IMR-90 (cell line): ENCODE results near the gene KCNK7. TPM values are rescaled to one million over a fixed set of nuclear protein-coding genes. Genes with fewer than 3 reads are reported as not detected.
"Not testable (repeated sequence)": the region's sequence is repeated elsewhere in the genome, so short reads cannot be mapped to it uniquely, and the experiment has no call there.

Source experiments
- ATAC-seq: fragments of 200-7000 bp; cut with Tn5 transposase; 2 replicates; pipeline ENCODE4 v1.9.1; 2020; ENCODE audit warnings: low read depth, mild to moderate bottlenecking, moderate library complexity
- BruUV-seq: library from RNA; stranded (reverse); fragments of 400-500 nt; replicated peaks from 2 replicates; lab custom pipeline; 2021; lab: Mats Ljungman, UMichigan
- CTCF ChIA-PET: fragments of 300-600 bp; formaldehyde crosslinking; extraction: SDS; loops from one replicate; lab custom pipeline; 2021; ENCODE audit warnings: antibody characterized with exemption; lab: Yijun Ruan, JAX
- POLR2A ChIA-PET: fragments of 300-600 bp; sonication (Branson Sonifier 250); formaldehyde crosslinking; loops from one replicate; lab custom pipeline; 2022; ENCODE audit warnings: antibody characterized with exemption; ENCODE audit not compliant: unreplicated experiment; lab: Charles Lee
- DNase-seq: peaks from one replicate; pipeline ENCODE4 v3.0.0; 2013
- H2AFZ ChIP-seq: replicated peaks from 2 replicates; pipeline ENCODE3; 2013; ENCODE audit warnings: low read length, mild to moderate bottlenecking; ENCODE audit not compliant: poor library complexity
- H2AK5ac ChIP-seq: 2 replicates; pipeline ENCODE4 v1.6.1; 2013; ENCODE audit warnings: low read depth, low read length, inconsistent platforms
- H2AK9ac ChIP-seq: replicated peaks from 2 replicates; pipeline ENCODE3; 2013; ENCODE audit warnings: mild to moderate bottlenecking, low read depth, low read length, moderate library complexity; ENCODE audit not compliant: poor library complexity
- H2BK120ac ChIP-seq: 2 replicates; pipeline ENCODE4 v1.6.1; 2013; ENCODE audit warnings: low read depth, low read length, inconsistent platforms
- H2BK15ac ChIP-seq: 3 replicates; pipeline ENCODE4 v1.6.1; 2013; ENCODE audit warnings: low read depth, low read length, inconsistent platforms
- H2BK20ac ChIP-seq: 2 replicates; pipeline ENCODE4 v1.6.1; 2013; ENCODE audit warnings: low read depth, mild to moderate bottlenecking, inconsistent platforms, low read length, moderate library complexity
- H2BK5ac ChIP-seq: 2 replicates; pipeline ENCODE4 v1.6.1; 2013; ENCODE audit warnings: mild to moderate bottlenecking, low read depth, low read length, inconsistent platforms; ENCODE audit not compliant: poor library complexity, severe bottlenecking
- H3K14ac ChIP-seq: replicated peaks from 2 replicates; pipeline ENCODE4 v1.6.1; 2013; ENCODE audit warnings: low read depth, low read length, inconsistent platforms
- H3K18ac ChIP-seq: 2 replicates; pipeline ENCODE4 v1.6.1; 2013; ENCODE audit warnings: low read depth, low read length, control low read depth
- H3K23ac ChIP-seq: 2 replicates; pipeline ENCODE4 v1.6.1; 2013; ENCODE audit warnings: low read depth, low read length, inconsistent platforms
- H3K27ac ChIP-seq: 2 replicates; pipeline ENCODE4 v1.5.1; 2013; ENCODE audit warnings: mild to moderate bottlenecking, control low read depth, low read length; ENCODE audit not compliant: insufficient read depth
- H3K27me3 ChIP-seq: 2 replicates; pipeline ENCODE4 v1.6.1; 2013; ENCODE audit warnings: low read length; ENCODE audit not compliant: control insufficient read depth, insufficient read depth
- H3K36me3 ChIP-seq: 2 replicates; pipeline ENCODE4 v1.6.1; 2013; ENCODE audit warnings: low read length, mixed read lengths; ENCODE audit not compliant: control insufficient read depth, insufficient read depth
- H3K4ac ChIP-seq: 2 replicates; pipeline ENCODE4 v1.6.1; 2013; ENCODE audit warnings: low read depth, low read length, inconsistent platforms
- H3K4me1 ChIP-seq: 2 replicates; pipeline ENCODE4 v1.6.1; 2013; ENCODE audit warnings: low read length, mixed read lengths; ENCODE audit not compliant: control insufficient read depth, insufficient read depth
- H3K4me2 ChIP-seq: 2 replicates; pipeline ENCODE4 v1.6.1; 2013; ENCODE audit warnings: low read depth, mild to moderate bottlenecking, control low read depth, low read length, moderate library complexity
- H3K4me3 ChIP-seq: 2 replicates; pipeline ENCODE4 v1.5.1; 2013; ENCODE audit warnings: low read depth, mild to moderate bottlenecking, control low read depth, low read length, moderate library complexity; ENCODE audit not compliant: insufficient read depth
- H3K56ac ChIP-seq: 2 replicates; pipeline ENCODE4 v1.6.1; 2013; ENCODE audit warnings: low read length, inconsistent platforms; ENCODE audit not compliant: insufficient read depth; ENCODE audit errors: extremely low read depth
- H3K79me1 ChIP-seq, 2 experiments: 2 replicates each; pipeline ENCODE4 v1.6.1; 2013; ENCODE audit warnings: low read length in 2 of 2, inconsistent platforms in 1 of 2, low read depth in 1 of 2
- H3K9ac ChIP-seq: 2 replicates; pipeline ENCODE4 v1.6.1; 2013; ENCODE audit warnings: low read depth, low read length, control low read depth
- H3K9me1 ChIP-seq: 2 replicates; pipeline ENCODE4 v1.6.1; 2013; ENCODE audit warnings: low read length, inconsistent platforms; ENCODE audit not compliant: insufficient read depth
- H3K9me3 ChIP-seq: 2 replicates; pipeline ENCODE4 v1.6.1; 2013; ENCODE audit warnings: low read length; ENCODE audit not compliant: control insufficient read depth, insufficient read depth
- H4K20me1 ChIP-seq: 2 replicates; pipeline ENCODE4 v1.6.1; 2013; ENCODE audit warnings: low read length, inconsistent platforms; ENCODE audit not compliant: insufficient read depth
- H4K5ac ChIP-seq: 2 replicates; pipeline ENCODE4 v1.6.1; 2013; ENCODE audit warnings: mild to moderate bottlenecking, low read depth, low read length, control low read depth
- H4K8ac ChIP-seq, 2 experiments: 2 replicates each; pipeline ENCODE4 v1.6.1; 2013; ENCODE audit warnings: low read depth in 2 of 2, low read length in 2 of 2, control low read depth in 1 of 2, inconsistent platforms in 1 of 2
- H4K91ac ChIP-seq: 2 replicates; pipeline ENCODE4 v1.6.1; 2013; ENCODE audit warnings: low read depth, low read length, inconsistent platforms; ENCODE audit not compliant: insufficient read depth
- WGBS, 2 experiments: methylation state at CpG; one replicate each; pipeline versions ENCODE4 v1.1.5 to v1.1.7; 2013; ENCODE audit warnings: missing lambda C conversion rate in 2 of 2; ENCODE audit not compliant: insufficient read length in 1 of 2; ENCODE audit errors: extremely low coverage in 2 of 2; 5-methylcytosine and 5-hydroxymethylcytosine counted together
- dilution Hi-C: fragments of 300-500 bp; cut with HindIII; formaldehyde crosslinking; loops from one replicate; pipeline ENCODE4 v1.14.3; 2018; ENCODE audit warnings: low sequenced_read_pairs; ENCODE audit not compliant: unreplicated experiment
- in situ Hi-C: fragments of 300-500 bp; cut with MboI; formaldehyde crosslinking; loops from 3 replicates; pipeline ENCODE4 v1.14.3; 2019; ENCODE audit warnings: low sequenced_read_pairs, inconsistent platforms, mixed read lengths
- intact Hi-C: fragments of 100-400 bp; cut with micrococcal nuclease; formaldehyde crosslinking; loops from 2 replicates; pipeline ENCODE4 v1.10.0; 2022
- polyA plus RNA-seq, 3 experiments: library from polyadenylated mRNA; depleted of rRNA; stranded (reverse); fragments of >200 nt; gene quantifications; 2 replicates each; pipeline ENCODE4 v1.2.3, GENCODE V29; 2012; ENCODE audit warnings: low replicate concordance in 1 of 3
- total RNA-seq: library from RNA; depleted of rRNA; stranded (reverse); fragments of >200 nt; gene quantifications from 2 replicates; pipeline ENCODE4 v1.2.3, GENCODE V29; 2012

Gene KCNK7
- total and polyA plus RNA-seq, 2 of the 4 experiments (the other 2 are of a cell fraction), result 0.09 TPM; not detected in 1

DNA sequence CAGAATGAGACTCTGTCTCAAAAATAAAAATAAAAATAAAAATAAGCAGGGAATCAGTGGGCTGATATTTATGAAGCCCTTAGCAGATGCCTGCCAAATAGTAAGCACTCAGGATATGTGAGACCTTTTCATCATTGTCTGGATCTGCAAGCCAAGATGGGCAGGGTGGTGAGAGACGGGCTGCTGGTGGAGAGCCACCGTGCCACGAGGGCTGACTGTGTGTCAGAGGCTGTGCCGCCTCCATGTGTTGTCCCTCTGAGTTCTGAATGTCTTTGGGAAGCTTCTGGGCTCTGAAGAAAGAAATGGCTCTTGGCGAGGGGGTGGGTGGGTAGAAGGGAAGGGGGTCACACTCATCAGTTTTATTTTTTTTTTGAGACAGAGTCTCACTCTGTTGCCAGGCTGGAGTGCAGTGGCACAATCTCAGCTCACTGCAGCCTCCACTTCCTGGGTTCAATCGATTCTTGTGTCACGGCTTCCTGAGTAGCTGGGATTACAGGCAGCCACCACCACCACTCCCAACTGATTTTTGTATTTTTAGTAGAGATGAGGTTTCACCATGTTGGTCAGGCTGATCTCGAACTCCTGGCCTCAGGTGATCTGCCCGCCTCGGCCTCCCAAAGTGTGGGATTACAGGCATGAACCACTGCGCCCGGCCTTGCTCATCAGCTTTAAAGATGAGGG lies 30.6 kb downstream of the KCNK7 start:
- H3K9ac ChIP-seq, H4K91ac ChIP-seq, H4K20me1 ChIP-seq, BruUV-seq, H2AK5ac ChIP-seq, H3K4me2 ChIP-seq, DNase-seq, H3K4me3 ChIP-seq, H3K9me3 ChIP-seq, ATAC-seq, H2AFZ ChIP-seq, H4K5ac ChIP-seq, H2BK15ac ChIP-seq, H2BK120ac ChIP-seq, H3K27ac ChIP-seq, H3K4ac ChIP-seq, H3K56ac ChIP-seq, in situ Hi-C loops, H3K27me3 ChIP-seq, H2BK5ac ChIP-seq, H3K18ac ChIP-seq, H3K14ac ChIP-seq, H2AK9ac ChIP-seq, H3K36me3 ChIP-seq, intact Hi-C loops, H4K8ac ChIP-seq, dilution Hi-C loops, H3K23ac ChIP-seq, H2BK20ac ChIP-seq: not testable (repeated sequence)
- POLR2A ChIA-PET, result interaction anchor here (0.6 to 0.7 kb wide), 2 partner anchors 25 to 143 kb away, joined by 5 to 8 read pairs; partner anchors contain the start of gene NEAT1
- Histone ChIP-seq H3K79me1 (peaks cover 13 to 39% of the 10 kb centered on the region in 2 experiments; a peak in 3 of 4 replicates), H3K4me1 (peaks cover 20% of the 10 kb centered on the region), H3K9me1 (peaks cover 27% of the 10 kb centered on the region)
- CTCF ChIA-PET, result interaction anchor here (1.2 kb wide), 1 partner anchor 24 kb away, joined by 7 read pairs; no protein-coding TSS in a partner anchor
- 73% methylated on average over 3 of the region's 12 CpGs; no CpG with 5 or more reads in 1 of the 2 experiments for WGBS, 2 experiments
